ENCODE results near the gene TRDN.

Gene TRDN

DNA sequence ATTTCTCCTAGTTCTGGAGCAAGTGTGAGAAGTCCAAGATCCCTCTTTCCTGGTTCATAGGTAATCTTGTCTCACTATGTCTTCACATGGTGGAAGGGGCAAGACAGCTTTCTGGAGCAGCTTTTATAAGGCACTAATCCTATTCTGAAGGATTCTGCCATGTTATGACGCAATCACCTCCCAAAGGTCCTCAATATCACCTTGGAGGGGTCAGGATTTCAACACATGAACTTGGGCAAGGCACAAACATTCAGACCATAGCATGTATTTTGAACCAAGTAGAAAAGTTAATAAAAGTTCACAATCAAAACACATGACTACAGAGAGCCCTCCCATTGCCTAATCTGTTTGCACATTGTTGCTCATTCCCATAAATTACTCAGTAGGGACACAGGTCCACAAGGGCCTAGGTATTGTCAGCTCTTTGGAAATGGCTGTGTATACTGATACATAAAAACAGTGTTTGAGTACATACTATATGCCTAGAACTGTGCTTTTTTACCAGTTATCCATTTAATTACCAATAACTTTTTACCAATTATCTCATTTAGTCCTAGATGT is 11.3 kb upstream of the TRDN start:
- H3K4me3 Mint-ChIP-seq, result no peak overlapping the region
- H3K27ac Mint-ChIP-seq, result no peak overlapping the region
- no peaks in the 10 kb centered on the region for H3K9me3 Mint-ChIP-seq
- H3K36me3 Mint-ChIP-seq (ENCODE audit: low read depth), result no peaks in the 10 kb centered on the region
- H3K4me1 Mint-ChIP-seq (ENCODE audit: low read depth), result no peaks in the 10 kb centered on the region
- H3K27me3 Mint-ChIP-seq (ENCODE audit: low read depth), result no peaks in the 10 kb centered on the region
- DNase-seq (ENCODE audit: low spot score), result no peak

DNA sequence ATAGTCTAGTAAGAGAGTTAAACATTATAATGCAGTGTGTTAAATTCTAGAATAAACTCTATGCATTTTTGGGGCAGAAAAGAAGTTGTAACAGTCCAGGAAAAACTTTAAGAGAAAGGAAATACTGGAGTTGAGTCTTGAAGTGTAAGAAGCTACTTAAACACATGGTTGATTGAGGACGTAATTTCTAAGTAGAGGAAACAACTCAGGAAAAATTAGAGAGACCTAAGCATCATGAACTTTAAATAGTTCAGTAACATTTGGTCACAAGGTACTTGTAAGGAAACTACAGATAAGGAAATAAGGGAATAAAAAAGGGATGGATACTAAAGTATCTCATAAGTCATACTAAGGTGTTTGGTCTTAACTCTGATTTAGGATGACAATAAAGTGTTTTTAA is 4.7 kb upstream of the TRDN start:
- no peak overlapping the region for H3K4me3 Mint-ChIP-seq

DNA sequence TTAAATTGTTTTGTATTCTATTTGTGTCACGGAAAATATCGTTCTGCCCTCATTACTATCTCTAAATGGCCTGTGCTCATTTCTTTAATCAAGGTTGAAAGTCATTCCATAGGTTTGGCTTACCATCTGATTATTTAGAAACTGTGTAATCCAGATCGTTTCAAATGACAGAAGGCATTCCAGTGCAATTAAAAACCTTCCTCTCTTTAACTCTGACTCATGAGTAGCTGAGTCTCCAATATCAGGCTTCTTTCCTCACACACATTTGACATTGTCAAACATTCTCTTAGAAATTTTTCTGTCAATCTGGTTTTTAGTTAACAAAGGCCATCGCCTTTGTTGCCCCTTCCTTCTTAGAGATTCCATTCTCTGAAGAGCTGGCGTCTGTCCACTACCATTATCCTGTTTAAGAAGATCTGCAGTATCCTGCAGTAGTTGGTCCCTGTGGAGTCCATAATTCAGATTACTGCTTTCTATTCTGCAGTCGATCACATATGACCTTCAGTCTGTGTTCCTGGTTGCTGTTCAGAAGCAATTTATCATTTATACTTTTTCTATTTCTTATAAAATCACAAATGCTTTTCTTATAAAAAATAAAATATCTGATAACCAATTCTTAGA is 3.9 kb upstream of the TRDN start:
- no peaks in the 10 kb centered on the region for H3K9me3 Mint-ChIP-seq
- no peak overlapping the region for H3K27ac Mint-ChIP-seq
- H3K4me1 Mint-ChIP-seq (ENCODE audit: low read depth), result no peaks in the 10 kb centered on the region
- no peaks in the 10 kb centered on the region for H3K27me3 Mint-ChIP-seq (ENCODE audit: low read depth)
- DNase-seq (ENCODE audit: low spot score), result no peak
- no peak overlapping the region for H3K4me3 Mint-ChIP-seq
- H3K36me3 Mint-ChIP-seq (ENCODE audit: low read depth), result no peaks in the 10 kb centered on the region

More for the DNA sequence above, 4.7 kb upstream of the TRDN start:
- H3K9me3 Mint-ChIP-seq, result no peaks in the 10 kb centered on the region
- no peaks in the 10 kb centered on the region for H3K27me3 Mint-ChIP-seq (ENCODE audit: low read depth)
- no peak for DNase-seq (ENCODE audit: low spot score)
- no peaks in the 10 kb centered on the region for H3K36me3 Mint-ChIP-seq (ENCODE audit: low read depth)
- H3K4me1 Mint-ChIP-seq (ENCODE audit: low read depth), result no peaks in the 10 kb centered on the region
- no peak overlapping the region for H3K27ac Mint-ChIP-seq

DNA sequence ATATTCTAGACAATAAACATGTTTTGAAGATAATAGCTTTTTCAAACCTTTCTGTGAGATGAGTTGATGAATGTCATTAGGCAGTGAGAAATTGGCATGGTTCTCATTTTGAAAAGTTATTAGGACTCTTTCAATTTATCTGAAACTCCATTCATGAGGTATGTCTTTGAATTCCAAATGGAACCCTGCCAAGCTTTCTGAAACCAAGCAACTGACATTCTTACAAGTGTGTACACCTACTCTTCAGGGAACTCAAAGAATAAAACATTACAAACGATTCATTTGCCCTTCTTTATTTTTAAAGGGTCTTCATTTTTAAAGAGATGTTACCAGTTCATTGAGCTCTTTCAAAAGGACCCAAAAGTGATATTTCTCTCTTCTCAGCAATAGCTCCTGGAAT is 2.1 kb upstream of the TRDN start:
- no peaks in the 10 kb centered on the region for H3K4me1 Mint-ChIP-seq (ENCODE audit: low read depth)
- no peak overlapping the region for H3K4me3 Mint-ChIP-seq
- no peak overlapping the region for H3K27ac Mint-ChIP-seq
- no peaks in the 10 kb centered on the region for H3K27me3 Mint-ChIP-seq (ENCODE audit: low read depth)
- no peak for DNase-seq (ENCODE audit: low spot score)
- H3K36me3 Mint-ChIP-seq (ENCODE audit: low read depth), result no peaks in the 10 kb centered on the region
- no peaks in the 10 kb centered on the region for H3K9me3 Mint-ChIP-seq

DNA sequence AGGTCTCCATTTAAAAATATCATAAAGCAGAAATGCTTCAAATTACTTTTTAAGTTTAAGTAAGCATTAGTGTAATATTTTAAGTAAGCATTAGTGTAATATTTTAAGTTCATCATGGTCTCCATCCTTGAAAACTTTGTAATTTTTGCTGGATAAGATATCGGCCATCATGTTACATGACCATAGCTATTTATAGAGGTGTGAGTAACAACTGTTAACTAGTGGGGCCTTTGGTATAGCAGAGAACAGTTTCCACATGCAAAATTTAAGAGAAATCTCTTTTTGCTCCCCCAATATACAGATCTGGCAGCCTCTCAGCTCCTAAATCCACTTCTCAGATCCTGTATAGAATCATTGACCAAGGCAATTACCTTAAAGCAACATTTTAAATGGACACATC is 468 bp downstream of the TRDN start:
- H3K4me3 Mint-ChIP-seq, result no peak overlapping the region
- DNase-seq (ENCODE audit: low spot score), result no peak
- no peaks in the 10 kb centered on the region for H3K4me1 Mint-ChIP-seq (ENCODE audit: low read depth)
- no peaks in the 10 kb centered on the region for H3K36me3 Mint-ChIP-seq (ENCODE audit: low read depth)
- H3K27me3 Mint-ChIP-seq (ENCODE audit: low read depth), result no peaks in the 10 kb centered on the region
- H3K27ac Mint-ChIP-seq, result no peak overlapping the region
- no peaks in the 10 kb centered on the region for H3K9me3 Mint-ChIP-seq

DNA sequence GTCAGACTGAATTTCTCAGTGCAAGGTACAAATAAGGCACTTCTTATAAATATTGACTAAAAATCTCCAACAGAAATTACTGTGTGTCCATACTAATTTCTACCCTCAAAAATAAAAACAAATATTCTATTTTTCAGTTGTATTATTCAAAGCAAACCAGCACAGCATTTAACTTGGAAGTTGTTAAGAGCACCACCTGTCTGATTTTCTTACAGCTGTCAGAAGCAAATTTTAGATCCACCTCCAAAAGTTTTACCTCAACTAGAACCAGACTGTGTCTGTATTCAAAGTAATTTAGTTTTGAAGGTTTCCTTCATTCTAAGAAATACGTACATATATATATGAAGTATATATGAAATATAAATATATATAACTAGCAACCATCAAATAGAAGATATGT is 1.2 kb downstream of the TRDN start:
- no peaks in the 10 kb centered on the region for H3K9me3 Mint-ChIP-seq
- no peak for DNase-seq (ENCODE audit: low spot score)
- no peak overlapping the region for H3K4me3 Mint-ChIP-seq
- no peak overlapping the region for H3K27ac Mint-ChIP-seq
- no peaks in the 10 kb centered on the region for H3K27me3 Mint-ChIP-seq (ENCODE audit: low read depth)
- H3K36me3 Mint-ChIP-seq (ENCODE audit: low read depth), result no peaks in the 10 kb centered on the region
- H3K4me1 Mint-ChIP-seq (ENCODE audit: low read depth), result no peaks in the 10 kb centered on the region

DNA sequence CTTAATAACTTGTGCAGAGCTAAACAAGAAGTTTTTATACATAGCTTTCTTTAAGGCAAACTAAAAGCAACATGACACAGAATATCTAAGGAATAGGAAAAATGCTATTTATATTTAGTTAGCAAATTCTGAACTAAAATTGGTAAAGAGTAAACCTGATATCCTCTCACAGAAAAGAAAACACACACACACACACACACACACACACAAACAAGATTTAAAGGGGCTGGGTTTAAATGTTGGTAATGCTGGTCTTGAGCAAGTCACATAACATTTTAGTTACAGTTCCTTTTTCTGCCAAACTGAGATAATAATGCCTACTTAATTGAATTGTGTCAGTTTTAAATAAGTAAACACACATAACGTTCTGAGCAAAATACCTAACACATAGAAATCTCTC is 1.6 kb downstream of the TRDN start:
- no peak overlapping the region for H3K4me3 Mint-ChIP-seq
- H3K4me1 Mint-ChIP-seq (ENCODE audit: low read depth), result no peaks in the 10 kb centered on the region
- DNase-seq (ENCODE audit: low spot score), result no peak
- H3K36me3 Mint-ChIP-seq (ENCODE audit: low read depth), result no peaks in the 10 kb centered on the region
- H3K27me3 Mint-ChIP-seq (ENCODE audit: low read depth), result no peaks in the 10 kb centered on the region
- H3K9me3 Mint-ChIP-seq, result no peaks in the 10 kb centered on the region
- no peak overlapping the region for H3K27ac Mint-ChIP-seq

DNA sequence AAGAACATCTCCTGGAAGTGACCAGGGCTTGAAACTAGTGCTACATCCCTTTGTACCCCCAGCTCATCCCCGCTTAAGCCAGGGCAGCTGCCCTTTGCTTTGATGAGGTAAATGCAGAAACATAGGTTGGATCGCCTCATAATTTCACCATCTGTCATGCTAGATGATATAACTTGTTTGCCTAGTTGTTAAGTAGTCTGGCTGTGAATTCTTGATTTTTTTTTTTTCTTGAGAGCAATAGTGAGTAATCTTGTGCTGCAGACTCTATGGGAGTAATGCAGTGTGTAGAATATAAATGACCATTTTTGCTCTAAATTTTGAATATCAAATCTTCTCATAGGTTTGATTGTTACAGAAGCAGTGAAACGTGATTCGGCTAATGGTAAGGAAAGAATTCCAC is 4.1 kb downstream of the TRDN start:
- DNase-seq (ENCODE audit: low spot score), result no peak
- Mint-ChIP-seq H3K36me3 (ENCODE audit: low read depth) (no peaks in the 10 kb centered on the region), H3K4me3 (no peak overlapping the region)

DNA sequence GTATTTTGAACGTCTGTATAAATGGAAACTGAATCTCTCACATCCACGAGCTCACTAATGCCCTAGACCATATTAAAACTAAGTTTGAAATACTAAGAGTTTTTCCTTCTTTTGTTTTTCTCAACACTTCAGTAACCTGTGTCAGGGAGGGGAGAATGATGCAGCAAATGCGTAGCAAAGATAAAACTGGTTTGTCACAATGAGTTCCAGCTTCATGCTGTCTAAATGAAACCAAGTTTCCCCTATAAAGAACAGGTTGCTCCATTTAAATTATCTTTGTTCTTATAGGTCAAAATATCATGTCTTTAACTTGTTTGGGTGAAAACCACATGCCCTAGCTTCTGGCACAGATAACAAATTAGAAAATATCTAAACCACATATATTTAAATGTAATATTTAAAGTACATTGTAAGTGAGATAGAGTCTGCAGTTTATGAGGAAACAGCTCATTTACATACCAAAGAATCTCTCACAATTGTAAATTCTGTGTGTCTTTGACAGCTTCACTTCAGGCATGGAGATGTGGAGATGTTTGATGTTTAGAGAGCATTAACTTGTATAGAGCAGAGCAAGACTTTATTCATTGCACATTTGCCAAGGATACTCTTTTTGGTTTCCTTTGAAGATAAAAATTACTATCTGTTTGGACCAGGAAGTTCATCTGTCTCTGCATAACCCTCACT is 7.3 kb downstream of the TRDN start:
- H3K36me3 Mint-ChIP-seq (ENCODE audit: low read depth), result no peaks in the 10 kb centered on the region
- H3K27me3 Mint-ChIP-seq (ENCODE audit: low read depth), result no peaks in the 10 kb centered on the region
- DNase-seq (ENCODE audit: low spot score), result no peak
- no peaks in the 10 kb centered on the region for H3K4me1 Mint-ChIP-seq (ENCODE audit: low read depth)
- no peak overlapping the region for H3K4me3 Mint-ChIP-seq
- no peak overlapping the region for H3K27ac Mint-ChIP-seq
- no peaks in the 10 kb centered on the region for H3K9me3 Mint-ChIP-seq

More for the DNA sequence above, 4.1 kb downstream of the TRDN start:
- no peaks in the 10 kb centered on the region for H3K4me1 Mint-ChIP-seq (ENCODE audit: low read depth)
- no peaks in the 10 kb centered on the region for H3K27me3 Mint-ChIP-seq (ENCODE audit: low read depth)
- H3K9me3 Mint-ChIP-seq, result no peaks in the 10 kb centered on the region
- H3K27ac Mint-ChIP-seq, result no peak overlapping the region

DNA sequence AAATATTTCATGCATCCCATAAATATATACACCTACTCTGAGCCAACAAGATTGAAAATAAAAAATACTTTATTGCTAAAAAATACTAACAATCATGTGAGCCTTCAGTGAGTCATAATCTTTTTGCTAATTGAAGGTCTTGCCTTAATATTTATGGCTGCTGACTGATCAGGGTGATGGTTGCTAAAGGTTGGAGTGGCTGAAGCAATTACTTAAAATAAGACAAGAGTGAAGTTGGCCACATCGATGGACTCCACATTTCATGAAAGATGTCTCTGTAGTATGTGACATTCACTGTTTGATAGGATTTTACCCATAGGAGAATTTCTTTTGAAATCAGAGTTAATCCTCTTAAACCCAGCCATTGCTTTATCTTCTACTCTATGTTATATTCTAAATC is 11.1 kb downstream of the TRDN start:
- no peaks in the 10 kb centered on the region for H3K27me3 Mint-ChIP-seq (ENCODE audit: low read depth)
- no peak overlapping the region for H3K27ac Mint-ChIP-seq
- no peaks in the 10 kb centered on the region for H3K4me1 Mint-ChIP-seq (ENCODE audit: low read depth)
- DNase-seq (ENCODE audit: low spot score), result no peak
- no peak overlapping the region for H3K4me3 Mint-ChIP-seq
- H3K36me3 Mint-ChIP-seq (ENCODE audit: low read depth), result no peaks in the 10 kb centered on the region
- no peaks in the 10 kb centered on the region for H3K9me3 Mint-ChIP-seq

DNA sequence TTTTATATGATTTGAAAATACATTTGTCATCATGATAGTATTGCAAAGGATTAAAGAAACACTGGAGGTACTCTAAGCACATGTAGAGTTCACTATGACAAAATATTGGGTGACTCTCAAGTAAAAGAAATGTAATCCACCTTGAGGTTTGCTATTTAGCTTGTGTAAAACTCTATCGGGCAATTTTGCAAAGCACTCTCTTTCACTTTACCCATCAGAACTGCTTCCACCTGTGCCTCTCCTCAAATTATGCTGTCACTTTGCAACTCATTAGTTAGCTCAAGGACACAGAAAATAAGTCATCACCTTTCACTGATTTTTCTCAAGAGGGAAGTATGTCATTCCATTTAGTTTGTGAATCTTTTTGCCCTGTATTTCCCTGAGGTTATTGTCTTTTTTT is 14.0 kb downstream of the TRDN start:
- no peaks in the 10 kb centered on the region for H3K4me1 Mint-ChIP-seq (ENCODE audit: low read depth)
- no peak overlapping the region for H3K27ac Mint-ChIP-seq
- H3K4me3 Mint-ChIP-seq, result no peak overlapping the region
- no peak for DNase-seq (ENCODE audit: low spot score)
- H3K27me3 Mint-ChIP-seq (ENCODE audit: low read depth), result no peaks in the 10 kb centered on the region
- H3K9me3 Mint-ChIP-seq, result no peaks in the 10 kb centered on the region
- no peaks in the 10 kb centered on the region for H3K36me3 Mint-ChIP-seq (ENCODE audit: low read depth)

DNA sequence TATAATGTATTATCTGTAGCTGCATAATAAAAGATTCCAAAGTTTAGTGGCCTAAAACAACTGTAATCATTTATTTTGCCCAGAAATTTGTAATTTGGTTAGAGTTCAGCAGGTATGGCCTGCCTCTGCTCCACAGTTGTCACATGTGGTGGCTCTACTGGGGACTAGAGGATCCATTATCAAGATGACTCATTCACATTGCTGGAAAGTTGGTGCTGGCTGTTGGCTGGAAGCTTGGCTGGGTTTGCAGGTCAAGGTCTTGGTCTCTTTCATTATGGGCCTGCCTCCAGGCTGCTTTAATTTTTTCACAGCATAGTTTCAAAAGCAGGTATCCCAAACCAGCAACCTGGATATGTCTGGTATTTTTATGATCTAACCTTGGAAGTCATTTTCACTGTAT is 17.6 kb downstream of the TRDN start:
- no peaks in the 10 kb centered on the region for H3K27me3 Mint-ChIP-seq (ENCODE audit: low read depth)
- H3K4me3 Mint-ChIP-seq, result no peak overlapping the region
- no peaks in the 10 kb centered on the region for H3K36me3 Mint-ChIP-seq (ENCODE audit: low read depth)
- no peaks in the 10 kb centered on the region for H3K9me3 Mint-ChIP-seq
- DNase-seq (ENCODE audit: low spot score), result no peak
- no peaks in the 10 kb centered on the region for H3K4me1 Mint-ChIP-seq (ENCODE audit: low read depth)
- no peak overlapping the region for H3K27ac Mint-ChIP-seq

DNA sequence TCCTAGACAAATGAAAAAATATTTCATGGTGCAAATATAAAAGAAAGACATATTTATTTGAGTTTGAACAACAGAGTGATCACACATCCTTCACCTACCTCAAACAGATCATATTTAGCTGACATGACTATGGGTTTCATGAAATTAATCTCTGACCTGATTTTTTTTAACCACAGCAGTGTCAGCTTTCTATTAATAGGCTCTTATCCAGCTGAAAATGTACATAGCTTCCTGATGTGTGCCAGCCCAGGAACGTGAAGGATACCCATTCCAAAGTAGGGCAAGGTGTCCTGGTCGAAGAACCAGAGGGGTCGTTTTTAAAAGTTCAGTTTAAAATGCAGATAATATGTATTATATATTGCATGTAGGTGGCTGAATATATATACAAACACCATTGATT is 19.8 kb downstream of the TRDN start:
- Mint-ChIP-seq H3K4me3 (no peak overlapping the region), H3K4me1 (ENCODE audit: low read depth) (no peaks in the 10 kb centered on the region), H3K9me3 (no peaks in the 10 kb centered on the region), H3K36me3 (ENCODE audit: low read depth) (no peaks in the 10 kb centered on the region), H3K27me3 (ENCODE audit: low read depth) (no peaks in the 10 kb centered on the region), H3K27ac (no peak overlapping the region)
- no peak for DNase-seq (ENCODE audit: low spot score)

DNA sequence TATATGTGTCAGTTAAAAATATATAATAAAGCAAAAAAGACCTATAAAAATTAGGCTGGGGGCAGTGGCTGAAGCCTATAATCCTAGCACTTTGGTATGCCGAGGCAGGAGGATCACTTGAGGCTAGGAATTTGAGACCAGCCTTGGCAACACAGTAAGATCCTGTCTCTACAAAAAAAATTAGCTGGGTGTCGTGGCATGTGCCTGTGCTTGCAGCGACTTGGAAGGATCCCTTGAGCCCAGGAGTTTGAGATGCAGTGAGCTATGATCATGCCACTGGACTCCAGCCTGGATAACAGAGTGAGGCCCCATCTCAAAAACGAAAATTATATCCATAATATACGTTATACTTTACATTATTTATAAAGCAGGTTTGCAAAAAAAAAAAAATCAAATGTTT is 20.7 kb downstream of the TRDN start:
- no peaks in the 10 kb centered on the region for H3K27me3 Mint-ChIP-seq (ENCODE audit: low read depth)
- H3K9me3 Mint-ChIP-seq, result no peaks in the 10 kb centered on the region
- no peak overlapping the region for H3K4me3 Mint-ChIP-seq

DNA sequence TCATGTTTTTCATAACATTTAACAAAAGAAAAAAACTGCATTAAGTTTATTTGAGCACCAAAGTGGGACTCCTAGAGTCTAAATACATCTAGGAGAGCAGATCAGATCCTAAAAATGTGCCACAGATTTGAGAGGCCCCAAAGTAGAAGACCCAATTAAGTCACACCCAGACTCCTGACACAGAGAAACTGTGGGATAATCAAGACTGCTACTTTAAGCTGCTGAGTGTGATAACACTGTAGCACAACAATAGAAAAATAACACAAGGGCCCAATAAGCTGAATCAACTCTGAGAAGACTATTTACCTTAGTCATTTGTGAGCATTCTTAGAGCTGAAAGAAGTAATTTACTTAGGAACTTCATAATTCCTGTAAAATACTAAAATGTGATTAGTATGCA is 26.0 kb downstream of the TRDN start:
- H3K27me3 Mint-ChIP-seq (ENCODE audit: low read depth), result no peaks in the 10 kb centered on the region
- H3K9me3 Mint-ChIP-seq, result no peaks in the 10 kb centered on the region

More for the DNA sequence above, 20.7 kb downstream of the TRDN start:
- no peak for DNase-seq (ENCODE audit: low spot score)
- Mint-ChIP-seq H3K36me3 (ENCODE audit: low read depth) (no peaks in the 10 kb centered on the region), H3K4me1 (ENCODE audit: low read depth) (no peaks in the 10 kb centered on the region), H3K27ac (no peak overlapping the region)

More for the DNA sequence above, 26.0 kb downstream of the TRDN start:
- no peak overlapping the region for H3K27ac Mint-ChIP-seq
- DNase-seq (ENCODE audit: low spot score), result no peak
- no peaks in the 10 kb centered on the region for H3K4me1 Mint-ChIP-seq (ENCODE audit: low read depth)
- no peaks in the 10 kb centered on the region for H3K36me3 Mint-ChIP-seq (ENCODE audit: low read depth)
- no peak overlapping the region for H3K4me3 Mint-ChIP-seq

Data from T-helper 2 cell treated with Interferon-gamma antibody and Interleukin-4, amounts not matched to agents 5 μg/mL and 100 μg/mL, for 36 hours (primary cell).